Subcutaneous abdominal adipose tissue (tissue), 5 donors: ENCODE measurements around the gene SLC6A11.

ENCODE experiments used
- H3K27ac ChIP-seq: one replicate; pipeline ENCODE4 v1.7.0; 2013; ENCODE audit warnings: low read depth, mild to moderate bottlenecking, inconsistent platforms, low read length, moderate library complexity
- H3K27me3 ChIP-seq, 5 donors: one replicate each; pipeline ENCODE4 v1.7.0; 2013; ENCODE audit warnings: low read length in 5 of 5, inconsistent platforms in 1 of 5; ENCODE audit not compliant: control insufficient read depth in 5 of 5, insufficient read depth in 4 of 5
- H3K36me3 ChIP-seq, 5 donors: one replicate each; pipeline ENCODE4 v1.7.0; 2013; ENCODE audit warnings: low read length in 5 of 5; ENCODE audit not compliant: control insufficient read depth in 5 of 5, insufficient read depth in 5 of 5
- H3K4me1 ChIP-seq, 5 donors: one replicate each; pipeline ENCODE4 v1.7.0; 2013; ENCODE audit warnings: low read length in 5 of 5, mild to moderate bottlenecking in 3 of 5, moderate library complexity in 1 of 5; ENCODE audit not compliant: control insufficient read depth in 5 of 5, insufficient read depth in 5 of 5
- H3K4me3 ChIP-seq, 5 donors: one replicate each; pipeline ENCODE4 v1.7.0; 2013; ENCODE audit warnings: low read length in 5 of 5, low read depth in 1 of 5
- H3K9ac ChIP-seq, 5 donors: one replicate each; pipeline ENCODE4 v1.7.0; 2013; ENCODE audit warnings: low read length in 5 of 5, mild to moderate bottlenecking in 4 of 5, moderate library complexity in 3 of 5
- H3K9me3 ChIP-seq, 5 donors: one replicate each; pipeline ENCODE4 v1.7.0; 2013; ENCODE audit warnings: low read length in 5 of 5; ENCODE audit not compliant: control insufficient read depth in 5 of 5
- donor health status: healthy.
- donor health status: healthy.
- donor health status: healthy.
- donor health status: healthy.
- donor health status: healthy.

SLC6A11 gene

GRCh38 chr3:10775828-10776227 lies 40.2 kb upstream of the SLC6A11 start:
- Histone ChIP-seq H3K27ac (no peak overlapping the region), H3K9me3 (peaks cover 2 to 11% (median 7%) of the 10 kb centered on the region in 5 donors), H3K4me1 (no peaks in the 10 kb centered on the region), H3K27me3 (peaks cover 3 to 41% (median 26%) of the 10 kb centered on the region in 5 donors), H3K9ac (no peak overlapping the region), H3K36me3 (no peaks in the 10 kb centered on the region), H3K4me3 (no peak overlapping the region)

- Histone ChIP-seq H3K9me3 (peaks cover 2 to 11% (median 7%) of the 10 kb centered on the region in 5 donors), H3K27me3 (peaks cover 0 to 31% (median 17%) of the 10 kb centered on the region in 5 donors), H3K4me3 (no peak overlapping the region), H3K27ac (no peak overlapping the region), H3K4me1 (no peaks in the 10 kb centered on the region), H3K36me3 (no peaks in the 10 kb centered on the region), H3K9ac (no peak overlapping the region)
Observed at GRCh38 chr3:10777627-10778026, 38.4 kb upstream of the SLC6A11 start.

GRCh38 chr3:10778492-10779292 lies 37.3 kb upstream of the SLC6A11 start:
- Histone ChIP-seq H3K36me3 (no peaks in the 10 kb centered on the region), H3K9ac (no peak overlapping the region), H3K27me3 (peaks cover 0 to 25% (median 9%) of the 10 kb centered on the region in 5 donors), H3K4me1 (no peaks in the 10 kb centered on the region), H3K9me3 (peaks cover 0 to 1% (median 0%) of the 10 kb centered on the region in 5 donors), H3K4me3 (no peak overlapping the region), H3K27ac (no peak overlapping the region)

GRCh38 chr3:10779293-10779805 lies 36.7 kb upstream of the SLC6A11 start:
- no peak overlapping the region for H3K27ac ChIP-seq
- no peaks in the 10 kb centered on the region for H3K9me3 ChIP-seq
- no peak overlapping the region for H3K9ac ChIP-seq
- H3K4me3 ChIP-seq: no peak overlapping the region
- H3K4me1 ChIP-seq: peaks cover 0 to 3% (median 0%) of the 10 kb centered on the region in 5 donors
- H3K36me3 ChIP-seq: no peaks in the 10 kb centered on the region
- peaks cover 0 to 19% (median 9%) of the 10 kb centered on the region in 5 donors for H3K27me3 ChIP-seq

- no peak overlapping the region for H3K27ac ChIP-seq
- H3K36me3 ChIP-seq: no peaks in the 10 kb centered on the region
- no peak overlapping the region for H3K9ac ChIP-seq
- peaks cover 0 to 17% (median 9%) of the 10 kb centered on the region in 5 donors for H3K27me3 ChIP-seq
- peaks cover 0 to 4% (median 0%) of the 10 kb centered on the region in 5 donors for H3K4me1 ChIP-seq
- H3K9me3 ChIP-seq: no peaks in the 10 kb centered on the region
- no peak overlapping the region for H3K4me3 ChIP-seq
Observed at GRCh38 chr3:10780243-10780642, 35.8 kb upstream of the SLC6A11 start.

GRCh38 chr3:10780922-10781321 lies 35.1 kb upstream of the SLC6A11 start:
- Histone ChIP-seq H3K4me3 (no peak overlapping the region), H3K27ac (no peak overlapping the region), H3K9me3 (no peaks in the 10 kb centered on the region), H3K9ac (no peak overlapping the region), H3K4me1 (peaks cover 0 to 4% (median 0%) of the 10 kb centered on the region in 5 donors), H3K27me3 (peaks cover 0 to 13% (median 9%) of the 10 kb centered on the region in 5 donors), H3K36me3 (no peaks in the 10 kb centered on the region)

- peaks cover 0 to 4% (median 0%) of the 10 kb centered on the region in 5 donors for H3K4me1 ChIP-seq
- H3K9ac ChIP-seq: no peak overlapping the region
- peaks cover 0 to 13% (median 9%) of the 10 kb centered on the region in 5 donors for H3K27me3 ChIP-seq
- no peaks in the 10 kb centered on the region for H3K9me3 ChIP-seq
- no peak overlapping the region for H3K4me3 ChIP-seq
- no peaks in the 10 kb centered on the region for H3K36me3 ChIP-seq
- H3K27ac ChIP-seq: no peak overlapping the region
Observed at GRCh38 chr3:10781981-10782380, 34.0 kb upstream of the SLC6A11 start.

- H3K4me1 ChIP-seq: peaks cover 0 to 4% (median 0%) of the 10 kb centered on the region in 5 donors
- H3K9ac ChIP-seq: no peak overlapping the region
- H3K4me3 ChIP-seq: no peak overlapping the region
- no peak overlapping the region for H3K27ac ChIP-seq
- H3K27me3 ChIP-seq: peaks cover 0 to 13% (median 6%) of the 10 kb centered on the region in 5 donors
- H3K36me3 ChIP-seq: no peaks in the 10 kb centered on the region
- H3K9me3 ChIP-seq: no peaks in the 10 kb centered on the region
Observed at GRCh38 chr3:10783360-10784351, 32.4 kb upstream of the SLC6A11 start.

GRCh38 chr3:10786640-10787039 lies 29.4 kb upstream of the SLC6A11 start:
- Histone ChIP-seq H3K9me3 (peaks cover 0 to 6% (median 4%) of the 10 kb centered on the region in 5 donors), H3K4me3 (no peak overlapping the region), H3K9ac (no peak overlapping the region), H3K27me3 (peaks cover 0 to 5% (median 3%) of the 10 kb centered on the region in 5 donors), H3K36me3 (no peaks in the 10 kb centered on the region), H3K4me1 (peaks cover 0 to 4% (median 0%) of the 10 kb centered on the region in 5 donors), H3K27ac (no peak overlapping the region)
